Uterus (tissue), 2 donors: Measurements from ENCODE around the gene MFSD6L.

Experiments used
- POLR2A ChIP-seq, 2 donors: fragments of 450-650 bp; IDR thresholded peaks; one replicate each; pipeline ENCODE4 v1.6.1; 2016; ENCODE audit warnings: antibody characterized with exemption in 2 of 2, mild to moderate bottlenecking in 1 of 2, moderate library complexity in 1 of 2
- TF ChIP-seq, protein P1 (sequence below), 4 experiments: fragments of 200-600 bp in 2 of 4; fragments of 450-650 bp in 2 of 4; sonication (generic) in 2 of 4; IDR thresholded peaks; one replicate each; pipeline ENCODE4 v1.5.1; 2016 to 2019; ENCODE audit warnings: antibody characterized with exemption in 4 of 4, mild to moderate bottlenecking in 2 of 4, moderate library complexity in 1 of 4

DNA sequence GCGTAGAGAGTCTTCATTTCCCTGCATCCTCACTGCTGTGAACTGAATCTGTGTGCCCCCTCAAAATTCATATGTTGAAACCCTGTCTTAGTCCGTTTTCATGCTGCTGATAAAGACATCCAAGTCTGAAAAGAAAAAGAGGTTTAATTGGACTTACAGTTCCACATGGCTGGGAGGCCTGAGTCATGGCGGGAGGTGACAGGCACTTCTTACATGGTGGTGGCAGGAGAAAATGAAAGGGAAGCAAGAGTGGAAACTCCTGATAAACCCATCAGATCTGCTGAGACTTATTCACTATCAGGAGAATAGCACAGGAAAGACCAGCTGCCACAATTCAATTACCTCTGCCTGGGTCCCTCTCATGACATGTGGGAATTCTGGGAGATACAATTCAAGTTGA, 51.4 kb downstream of the MFSD6L start:
- TF ChIP-seq, protein P1, sequence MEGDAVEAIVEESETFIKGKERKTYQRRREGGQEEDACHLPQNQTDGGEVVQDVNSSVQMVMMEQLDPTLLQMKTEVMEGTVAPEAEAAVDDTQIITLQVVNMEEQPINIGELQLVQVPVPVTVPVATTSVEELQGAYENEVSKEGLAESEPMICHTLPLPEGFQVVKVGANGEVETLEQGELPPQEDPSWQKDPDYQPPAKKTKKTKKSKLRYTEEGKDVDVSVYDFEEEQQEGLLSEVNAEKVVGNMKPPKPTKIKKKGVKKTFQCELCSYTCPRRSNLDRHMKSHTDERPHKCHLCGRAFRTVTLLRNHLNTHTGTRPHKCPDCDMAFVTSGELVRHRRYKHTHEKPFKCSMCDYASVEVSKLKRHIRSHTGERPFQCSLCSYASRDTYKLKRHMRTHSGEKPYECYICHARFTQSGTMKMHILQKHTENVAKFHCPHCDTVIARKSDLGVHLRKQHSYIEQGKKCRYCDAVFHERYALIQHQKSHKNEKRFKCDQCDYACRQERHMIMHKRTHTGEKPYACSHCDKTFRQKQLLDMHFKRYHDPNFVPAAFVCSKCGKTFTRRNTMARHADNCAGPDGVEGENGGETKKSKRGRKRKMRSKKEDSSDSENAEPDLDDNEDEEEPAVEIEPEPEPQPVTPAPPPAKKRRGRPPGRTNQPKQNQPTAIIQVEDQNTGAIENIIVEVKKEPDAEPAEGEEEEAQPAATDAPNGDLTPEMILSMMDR (IDR thresholded peaks at IDR 0.05) = no peak
- TF ChIP-seq POLR2A (IDR thresholded peaks at IDR 0.05) = no peak
